Muscle layer of duodenum (tissue), 2 donors: Measurements from ENCODE around the gene HSPB7.
A peak's percentile ranks its signal among the peaks of the same experiment; 100 is the strongest.
"Not testable (repeated sequence)": the region's sequence is repeated elsewhere in the genome, so short reads cannot be mapped to it uniquely, and the experiment has no call there.

Source experiments
- H3K27ac ChIP-seq: one replicate; pipeline ENCODE4 v1.7.0; 2013; ENCODE audit warnings: mild to moderate bottlenecking, low read length
- H3K27me3 ChIP-seq: one replicate; pipeline ENCODE4 v1.7.0; 2013; ENCODE audit warnings: low read depth, mild to moderate bottlenecking, control low read depth, low read length
- H3K36me3 ChIP-seq, 2 donors: one replicate each; pipeline ENCODE4 v1.7.0; 2013; ENCODE audit warnings: low read length in 2 of 2, control low read depth in 1 of 2, mild to moderate bottlenecking in 1 of 2; ENCODE audit not compliant: insufficient read depth in 2 of 2, control insufficient read depth in 1 of 2
- H3K4me1 ChIP-seq, 2 donors: one replicate each; pipeline ENCODE4 v1.7.0; 2013; ENCODE audit warnings: low read length in 2 of 2, mild to moderate bottlenecking in 2 of 2, control low read depth in 1 of 2, moderate library complexity in 1 of 2; ENCODE audit not compliant: insufficient read depth in 2 of 2, control insufficient read depth in 1 of 2
- H3K4me3 ChIP-seq, 2 donors: one replicate each; pipeline ENCODE4 v1.7.0; 2013; ENCODE audit warnings: low read length in 2 of 2, low read depth in 1 of 2, mild to moderate bottlenecking in 1 of 2
- H3K9me3 ChIP-seq, 2 donors: one replicate each; pipeline ENCODE4 v1.7.0; 2013; ENCODE audit warnings: low read length in 2 of 2, control low read depth in 1 of 2, mild to moderate bottlenecking in 1 of 2; ENCODE audit not compliant: control insufficient read depth in 1 of 2
- donor health status: healthy.

The HSPB7 gene

GRCh38 chr1:16047791-16048475 is 30.1 kb upstream of the HSPB7 start:
- Histone ChIP-seq H3K4me1 (peaks cover 0 to 4% of the 10 kb centered on the region in 2 donors), H3K9me3 (no peaks in the 10 kb centered on the region), H3K36me3 (no peaks in the 10 kb centered on the region), H3K27me3 (no peaks in the 10 kb centered on the region), H3K27ac (no peak overlapping the region), H3K4me3 (peak overlapping the region in 1 of 2 donors; percentile 60)

GRCh38 chr1:16046842-16047241 is 29.0 kb upstream of the HSPB7 start:
- Histone ChIP-seq H3K9me3 (no peaks in the 10 kb centered on the region), H3K36me3 (no peaks in the 10 kb centered on the region), H3K27me3 (no peaks in the 10 kb centered on the region), H3K27ac (no peak overlapping the region), H3K4me1 (peaks cover 0 to 4% of the 10 kb centered on the region in 2 donors), H3K4me3 (no peak overlapping the region)

- Histone ChIP-seq H3K36me3 (no peaks in the 10 kb centered on the region), H3K27me3 (no peaks in the 10 kb centered on the region), H3K9me3 (no peaks in the 10 kb centered on the region), H3K4me1 (peaks cover 0 to 4% of the 10 kb centered on the region in 2 donors), H3K27ac (no peak overlapping the region), H3K4me3 (no peak overlapping the region)
These were observed 26.1 kb upstream of the HSPB7 start for GRCh38 chr1:16043950-16044349.

- Histone ChIP-seq H3K27ac (no peak within 1 kb of the TSS), H3K27me3 (no peaks in the 10 kb centered on the region), H3K9me3 (no peaks in the 10 kb centered on the region), H3K4me1 (peaks cover 0 to 4% of the 10 kb centered on the region in 2 donors), H3K36me3 (no peaks in the 10 kb centered on the region), H3K4me3 (no peak within 1 kb of the TSS)
These were observed 25.7 kb upstream of the HSPB7 start, which contains the start of gene CLCNKB for GRCh38 chr1:16043521-16043920. TSS of gene CLCNKB (plus strand) at chr1:16043782. CDS start at chr1:16044493, 711 bp downstream.

- not testable (repeated sequence) for H3K27ac ChIP-seq
These were observed 24.8 kb upstream of the HSPB7 start for GRCh38 chr1:16042654-16043053.

GRCh38 chr1:16042096-16042495 is 24.3 kb upstream of the HSPB7 start:
- H3K27ac ChIP-seq: no peak overlapping the region
- H3K9me3 ChIP-seq: no peaks in the 10 kb centered on the region
- H3K36me3 ChIP-seq: no peaks in the 10 kb centered on the region
- no peaks in the 10 kb centered on the region for H3K27me3 ChIP-seq
- no peaks in the 10 kb centered on the region for H3K4me1 ChIP-seq
- H3K4me3 ChIP-seq: no peak overlapping the region

More at GRCh38 chr1:16042654-16043053, 24.8 kb upstream of the HSPB7 start:
- H3K4me1 ChIP-seq, H3K9me3 ChIP-seq, H3K27me3 ChIP-seq, H3K36me3 ChIP-seq, H3K4me3 ChIP-seq: not testable (repeated sequence)

GRCh38 chr1:16041200-16041599 is 23.4 kb upstream of the HSPB7 start:
- Histone ChIP-seq H3K4me3 (no peak overlapping the region), H3K27me3 (no peaks in the 10 kb centered on the region), H3K9me3 (no peaks in the 10 kb centered on the region), H3K4me1 (no peaks in the 10 kb centered on the region), H3K27ac (no peak overlapping the region), H3K36me3 (no peaks in the 10 kb centered on the region)

GRCh38 chr1:16039871-16040270 is 22.0 kb upstream of the HSPB7 start:
- H3K27ac ChIP-seq: not testable (repeated sequence)

GRCh38 chr1:16038620-16038912 is 20.7 kb upstream of the HSPB7 start:
- no peaks in the 10 kb centered on the region for H3K9me3 ChIP-seq
- H3K4me1 ChIP-seq: no peaks in the 10 kb centered on the region
- no peak overlapping the region for H3K27ac ChIP-seq
- no peaks in the 10 kb centered on the region for H3K36me3 ChIP-seq
- H3K4me3 ChIP-seq: no peak overlapping the region
- H3K27me3 ChIP-seq: no peaks in the 10 kb centered on the region

More at GRCh38 chr1:16039871-16040270, 22.0 kb upstream of the HSPB7 start:
- not testable (repeated sequence) for H3K4me3 ChIP-seq, H3K4me1 ChIP-seq, H3K27me3 ChIP-seq, H3K9me3 ChIP-seq, H3K36me3 ChIP-seq

- H3K27me3 ChIP-seq, H3K9me3 ChIP-seq, H3K4me1 ChIP-seq, H3K4me3 ChIP-seq, H3K36me3 ChIP-seq, H3K27ac ChIP-seq: not testable (repeated sequence)
These were observed 18.6 kb upstream of the HSPB7 start for GRCh38 chr1:16036461-16036860.

GRCh38 chr1:16033103-16033632 is 15.3 kb upstream of the HSPB7 start:
- H3K4me3 ChIP-seq, H3K9me3 ChIP-seq: not testable (repeated sequence)

More at GRCh38 chr1:16033103-16033632, 15.3 kb upstream of the HSPB7 start:
- not testable (repeated sequence) for H3K36me3 ChIP-seq, H3K4me1 ChIP-seq, H3K27ac ChIP-seq, H3K27me3 ChIP-seq
